ENCODE measurements around the gene PROM1.

- TF ChIP-seq CTCF (conservative IDR thresholded peaks at IDR 0.05; ENCODE audit: low read depth in 2 of 2) (no peak), ZNF462 (CRISPR knock-in tag; IDR thresholded peaks at IDR 0.05) (no peak), REST (IDR thresholded peaks at IDR 0.05; ENCODE audit: unreplicated experiment) (no peak), POLR2AphosphoS5 (IDR thresholded peaks at IDR 0.05; ENCODE audit: low read depth) (no peak), ETS1 (IDR thresholded peaks at IDR 0.05) (no peak), JUNB (IDR thresholded peaks at IDR 0.05; ENCODE audit: unreplicated experiment) (no peak), EZH2 (IDR thresholded peaks at IDR 0.05; ENCODE audit: low read depth, unreplicated experiment) (no peak), NANOG (IDR thresholded peaks at IDR 0.05; ENCODE audit: borderline replicate concordance) (no peak), STAT1 (IDR thresholded peaks at IDR 0.05; ENCODE audit: unreplicated experiment) (no peak), ZNF114 (CRISPR knock-in tag; IDR thresholded peaks at IDR 0.05) (no peak), EZH2phosphoT487 (IDR thresholded peaks at IDR 0.05; ENCODE audit: unreplicated experiment) (no peak), CREB1 (CRISPR knock-in tag; IDR thresholded peaks at IDR 0.05; ENCODE audit: low read depth) (no peak), ZNF331 (CRISPR knock-in tag; IDR thresholded peaks at IDR 0.05; ENCODE audit: low read depth) (no peak)
These were observed 4.8 kb upstream of the PROM1 start for GRCh38 chr4:16088601-16089000.
